Natural killer cell (primary cell): ENCODE data around the gene HTD2. TPM values are rescaled to one million over a fixed set of nuclear protein-coding genes. Genes with fewer than 3 reads are reported as not detected.
A peak's percentile ranks its signal among the peaks of the same experiment; 100 is the strongest.

Source experiments
- ATAC-seq, 3 donors: fragments of 150-1000 bp in 2 of 3; fragments of 200-7000 bp in 1 of 3; cut with Tn5 transposase; 1 replicate in 1 of 3; 2 replicates in 2 of 3; pipeline ENCODE4 v1.10.0; 2021; ENCODE audit warnings: mild to moderate bottlenecking in 2 of 3, moderate library complexity in 2 of 3
- DNase-seq, 2 donors: peaks; one replicate each; pipeline versions ENCODE4 v3.0.0 to v3.0.0-alpha.2; 2013 to 2021; ENCODE audit warnings: mixed read lengths in 1 of 2
- H3K27ac ChIP-seq: one replicate; pipeline ENCODE4 v1.5.1; 2013; ENCODE audit warnings: mild to moderate bottlenecking, low read length
- H3K27me3 ChIP-seq: one replicate; pipeline ENCODE4 v1.6.1; 2013; ENCODE audit warnings: low read length; ENCODE audit not compliant: control insufficient read depth, insufficient read depth
- H3K36me3 ChIP-seq: one replicate; pipeline ENCODE4 v1.6.1; 2013; ENCODE audit warnings: low read length; ENCODE audit not compliant: control insufficient read depth, insufficient read depth
- H3K4me1 ChIP-seq: one replicate; pipeline ENCODE4 v1.6.1; 2013; ENCODE audit warnings: low read length; ENCODE audit not compliant: control insufficient read depth, insufficient read depth
- H3K4me3 ChIP-seq: one replicate; pipeline ENCODE4 v1.5.1; 2013; ENCODE audit warnings: low read length
- H3K9me3 ChIP-seq: one replicate; pipeline ENCODE4 v1.6.1; 2013; ENCODE audit warnings: low read length; ENCODE audit not compliant: control insufficient read depth, insufficient read depth
- H3K27ac Mint-ChIP-seq, 2 donors: one replicate each; pipeline ENCODE4 v1.8.0; 2022; ENCODE audit warnings: mild to moderate bottlenecking in 2 of 2, mixed read lengths in 2 of 2, moderate library complexity in 1 of 2
- H3K27me3 Mint-ChIP-seq, 2 donors: one replicate each; pipeline ENCODE4 v1.8.0; 2022; ENCODE audit warnings: low read depth in 2 of 2, mixed read lengths in 2 of 2
- H3K36me3 Mint-ChIP-seq: one replicate; pipeline ENCODE4 v1.8.0; 2022; ENCODE audit warnings: mixed read lengths
- H3K4me1 Mint-ChIP-seq, 2 donors: one replicate each; pipeline ENCODE4 v1.8.0; 2022; ENCODE audit warnings: mixed read lengths in 2 of 2
- H3K4me3 Mint-ChIP-seq: one replicate; pipeline ENCODE4 v1.8.0; 2022; ENCODE audit warnings: mild to moderate bottlenecking, moderate library complexity, mixed read lengths
- H3K9me3 Mint-ChIP-seq, 2 donors: one replicate each; pipeline ENCODE4 v1.8.0; 2022; ENCODE audit warnings: mixed read lengths in 2 of 2
- CTCF ChIP-seq: fragments of 200-600 bp; IDR thresholded peaks from one replicate; pipeline ENCODE4 v1.8.0; 2022; ENCODE audit warnings: antibody characterized with exemption
- WGBS: methylation state at CpG from one replicate; pipeline ENCODE4 v1.1.7; 2013; ENCODE audit warnings: missing lambda C conversion rate; ENCODE audit not compliant: insufficient coverage; 5-methylcytosine and 5-hydroxymethylcytosine counted together
- intact Hi-C: fragments of 100-400 bp; cut with micrococcal nuclease; formaldehyde crosslinking; loops from one replicate; pipeline ENCODE4 v1.14.2; 2022
- total RNA-seq, 4 donors: library from RNA; stranded (reverse); fragments of 120-200 nt in 1 of 4; gene quantifications; one replicate each; pipeline versions ENCODE4 v1.2.3 to v1.2.4, GENCODE V29; 2013 to 2022

HTD2 gene
- total RNA-seq, 3 donors from 2014 or later (not counting 1 experiment from before 2014, with no cell fraction given) = 3.3 to 5.5 (median 3.7) TPM

DNA sequence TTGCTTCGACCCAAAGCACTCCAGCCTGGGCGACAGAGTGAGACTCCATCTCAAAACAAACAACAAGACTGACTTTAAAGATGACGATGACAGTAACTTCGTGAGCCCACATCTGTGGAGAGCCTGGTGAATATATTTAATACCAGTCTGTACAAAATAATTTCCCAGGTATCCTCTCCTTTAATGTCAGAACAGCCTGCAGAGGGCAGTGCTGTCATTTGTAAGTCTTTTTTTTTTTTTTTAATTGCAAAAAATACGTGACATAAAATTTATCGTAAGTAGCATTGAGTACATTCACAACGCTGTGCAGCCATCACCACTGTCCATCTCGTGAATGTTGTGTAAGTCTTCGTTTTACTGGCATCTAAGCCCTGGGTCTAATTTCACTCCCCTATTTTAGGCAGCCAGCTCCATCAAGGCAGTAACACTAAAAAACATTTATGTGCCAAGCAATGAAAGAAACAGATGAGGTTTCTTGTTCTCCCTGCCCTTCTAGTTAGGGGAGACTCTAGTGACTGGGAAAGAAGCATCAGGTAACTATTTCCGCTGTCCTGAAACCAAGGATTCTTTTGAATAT is 1.4 kb downstream of the HTD2 start:
- no peaks in the 10 kb centered on the region for H3K36me3 Mint-ChIP-seq
- 40% methylated on average over 9 of the region's 10 CpGs for WGBS
- no peak overlapping the region for H3K27ac ChIP-seq
- no peak overlapping the region for H3K4me3 ChIP-seq
- peaks cover 15% of the 10 kb centered on the region for H3K36me3 ChIP-seq
- intact Hi-C loops = loop anchor here (2.0 kb wide), 1 partner anchor 25 kb away; the partner anchor contains the start of gene PXK
- H3K4me1 Mint-ChIP-seq = peaks cover 30 to 32% of the 10 kb centered on the region in 2 donors
- H3K9me3 Mint-ChIP-seq = no peaks in the 10 kb centered on the region
- peak; percentile 65 for TF ChIP-seq CTCF
- peaks cover 24% of the 10 kb centered on the region for H3K4me1 ChIP-seq
- H3K9me3 ChIP-seq = no peaks in the 10 kb centered on the region
- DNase-seq = peak in 1 of 2 donors; percentile 79
- H3K4me3 Mint-ChIP-seq = peak overlapping the region; percentile 100
- ATAC-seq = no peak
- H3K27ac Mint-ChIP-seq = peak overlapping the region; percentile 99
- peaks cover under 1 to 4% of the 10 kb centered on the region in 2 donors for H3K27me3 Mint-ChIP-seq
- no peaks in the 10 kb centered on the region for H3K27me3 ChIP-seq

DNA sequence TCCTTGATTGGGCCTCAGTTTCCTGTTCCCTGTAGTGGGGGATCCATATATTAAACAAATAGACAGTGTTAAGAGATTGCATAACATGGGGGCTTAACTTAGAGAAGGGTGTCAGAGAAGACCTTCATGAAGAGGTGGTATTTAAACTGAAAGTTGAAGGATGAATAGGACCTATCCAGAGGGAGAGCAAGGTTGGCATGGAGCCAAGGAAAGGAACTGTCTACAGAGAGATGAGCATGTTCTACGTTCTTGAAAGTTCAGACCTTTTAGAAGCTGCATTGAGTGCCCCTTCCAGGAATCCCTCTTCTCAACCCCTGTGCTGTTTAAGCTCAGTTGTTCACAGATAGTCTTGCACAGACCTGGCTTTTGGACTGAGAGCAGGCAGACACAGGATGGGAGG is 2.4 kb downstream of the HTD2 start:
- Mint-ChIP-seq H3K4me1 (peaks cover 30 to 32% of the 10 kb centered on the region in 2 donors), H3K27ac (peak overlapping the region; percentile 99)
- no peaks in the 10 kb centered on the region for H3K9me3 ChIP-seq

GRCh38 chr3:58317811-58318210 is 11.5 kb downstream of the HTD2 start:
- no peaks in the 10 kb centered on the region for H3K4me1 Mint-ChIP-seq
- Histone ChIP-seq H3K27me3 (no peaks in the 10 kb centered on the region), H3K4me3 (no peak overlapping the region), H3K27ac (no peak overlapping the region), H3K36me3 (peaks cover 51% of the 10 kb centered on the region), H3K9me3 (no peaks in the 10 kb centered on the region), H3K4me1 (no peaks in the 10 kb centered on the region)
- no peak overlapping the region for H3K27ac Mint-ChIP-seq
- DNase-seq (no peak), ATAC-seq (no peak)
- no peak overlapping the region for H3K4me3 Mint-ChIP-seq
- no peaks in the 10 kb centered on the region for H3K27me3 Mint-ChIP-seq
- no peaks in the 10 kb centered on the region for H3K36me3 Mint-ChIP-seq
- 85% methylated on average over 2 of the region's 2 CpGs for WGBS
- TF ChIP-seq CTCF = no peak
- no peaks in the 10 kb centered on the region for H3K9me3 Mint-ChIP-seq
- intact Hi-C loops = no loop called here

More for the DNA sequence above, 2.4 kb downstream of the HTD2 start:
- H3K27me3 Mint-ChIP-seq = no peaks in the 10 kb centered on the region
- H3K36me3 Mint-ChIP-seq = no peaks in the 10 kb centered on the region
- Histone ChIP-seq H3K4me1 (peaks cover 24% of the 10 kb centered on the region), H3K36me3 (peaks cover 22% of the 10 kb centered on the region), H3K4me3 (no peak overlapping the region), H3K27me3 (no peaks in the 10 kb centered on the region), H3K27ac (no peak overlapping the region)
- no peak for TF ChIP-seq CTCF
- H3K9me3 Mint-ChIP-seq = no peaks in the 10 kb centered on the region
- WGBS = 88% methylated on average over 1 of the region's 1 CpG
- ATAC-seq (no peak), DNase-seq (peak in 1 of 2 donors; percentile 22)
- H3K4me3 Mint-ChIP-seq = no peak overlapping the region
- intact Hi-C loops = no loop called here

- Mint-ChIP-seq H3K27me3 (no peaks in the 10 kb centered on the region), H3K9me3 (no peaks in the 10 kb centered on the region), H3K27ac (no peak overlapping the region), H3K36me3 (no peaks in the 10 kb centered on the region), H3K4me3 (no peak overlapping the region), H3K4me1 (no peaks in the 10 kb centered on the region)
- TF ChIP-seq CTCF = no peak
- intact Hi-C loops = loop anchor here (1.0 to 2.0 kb wide), 3 partner anchors 93 to 309 kb away; no protein-coding TSS in a partner anchor
- H3K36me3 ChIP-seq = peaks cover 25% of the 10 kb centered on the region
- ATAC-seq (no peak), DNase-seq (no peak)
- H3K27ac ChIP-seq = no peak overlapping the region
- H3K4me1 ChIP-seq = no peaks in the 10 kb centered on the region
- WGBS = 93% methylated on average over 7 of the region's 7 CpGs
- no peaks in the 10 kb centered on the region for H3K9me3 ChIP-seq
- H3K4me3 ChIP-seq = no peak overlapping the region
- H3K27me3 ChIP-seq = no peaks in the 10 kb centered on the region
These were observed 15.5 kb downstream of the HTD2 start for GRCh38 chr3:58321791-58322190.
